GM12878 (cell line): Measurements from ENCODE around the gene CA9. TPM values are rescaled to one million over a fixed set of nuclear protein-coding genes. Genes with fewer than 3 reads are reported as not detected.
"Not testable (repeated sequence)": the region's sequence is repeated elsewhere in the genome, so short reads cannot be mapped to it uniquely, and the experiment has no call there.

Experiments
- ATAC-seq: fragments of 200-7000 bp; cut with Tn5 transposase; 3 replicates; pipeline ENCODE4 v1.9.1; 2020; ENCODE audit warnings: mild to moderate bottlenecking, moderate library complexity
- BruUV-seq: library from RNA; stranded (reverse); fragments of 400-500 nt; replicated peaks from 2 replicates; lab custom pipeline; 2021; lab: Mats Ljungman, UMichigan
- CTCF ChIA-PET: fragments of 300-600 bp; sonication (Branson Sonifier 250); formaldehyde crosslinking; extraction: SDS; loops from one replicate; lab custom pipeline; 2021; ENCODE audit warnings: inconsistent platforms; lab: Yijun Ruan, JAX
- POLR2A ChIA-PET: fragments of 350-600 bp; formaldehyde crosslinking; extraction: SDS; loops from one replicate; lab custom pipeline; 2021; ENCODE audit warnings: inconsistent platforms; lab: Charles Lee
- RAD21 ChIA-PET: fragments of 300-600 bp; sonication (Branson Sonifier 250); formaldehyde crosslinking; loops from one replicate; lab custom pipeline; 2023; ENCODE audit warnings: antibody characterized with exemption; ENCODE audit not compliant: unreplicated experiment; lab: Charles Lee
- SMC1A ChIA-PET: fragments of 300-600 bp; sonication (Branson Sonifier 250); formaldehyde crosslinking; loops from one replicate; lab custom pipeline; 2023; ENCODE audit not compliant: unreplicated experiment, uncharacterized antibody; lab: Charles Lee
- DNase-seq: peaks from one replicate; pipeline ENCODE4 v3.0.0-alpha.2; 2011; ENCODE audit warnings: low read depth, low spot score
- FAIRE-seq: peaks from 3 replicates; lab custom pipeline; 2011; peaks lifted over from hg19 to GRCh38; lab: Jason Lieb, UNC
- H2AFZ ChIP-seq: 2 replicates; pipeline ENCODE4 v1.6.0; 2011; ENCODE audit warnings: low read depth, low read length, control low read depth; ENCODE audit not compliant: control insufficient read depth
- H3K27ac ChIP-seq: 2 replicates; pipeline ENCODE4 v1.5.1; 2011; ENCODE audit warnings: control low read depth; ENCODE audit not compliant: control insufficient read depth, insufficient read depth
- H3K27me3 ChIP-seq, 2 experiments: replicated peaks in 1 of 2; 2 replicates each; pipeline versions ENCODE4 v1.6.0 to v1.6.1; 2011; ENCODE audit warnings: low read length in 1 of 2; ENCODE audit not compliant: control insufficient read depth in 2 of 2, insufficient read depth in 2 of 2
- H3K36me3 ChIP-seq, 2 experiments: 2 replicates each; pipeline ENCODE4 v1.5.1; 2011; ENCODE audit warnings: low read length in 1 of 2; ENCODE audit not compliant: control insufficient read depth in 2 of 2, insufficient read depth in 2 of 2
- H3K4me1 ChIP-seq: 2 replicates; pipeline ENCODE4 v1.6.1; 2011; ENCODE audit warnings: mild to moderate bottlenecking, low read length, moderate library complexity, mixed read lengths; ENCODE audit not compliant: control insufficient read depth, insufficient read depth
- H3K4me2 ChIP-seq: 2 replicates; pipeline ENCODE4 v1.6.0; 2011; ENCODE audit warnings: control low read depth; ENCODE audit not compliant: control insufficient read depth, insufficient read depth
- H3K4me3 ChIP-seq: fragments of 200-600 bp; sonication (generic); 2 replicates; pipeline ENCODE4 v1.5.1; 2016
- H3K79me2 ChIP-seq: 2 replicates; pipeline ENCODE4 v1.6.0; 2011; ENCODE audit warnings: low read length; ENCODE audit not compliant: control insufficient read depth, insufficient read depth
- H3K9ac ChIP-seq: 2 replicates; pipeline ENCODE4 v1.8.0; 2011; ENCODE audit warnings: low read length, control low read depth, mixed read lengths; ENCODE audit not compliant: control insufficient read depth, insufficient read depth
- H3K9me3 ChIP-seq: replicated peaks from 3 replicates; pipeline ENCODE4 v1.5.1; 2011; ENCODE audit warnings: mild to moderate bottlenecking, low read length; ENCODE audit not compliant: control insufficient read depth, insufficient read depth
- H4K20me1 ChIP-seq: 2 replicates; pipeline ENCODE4 v1.6.0; 2011; ENCODE audit not compliant: control insufficient read depth, insufficient read depth
- ELK1 ChIP-seq: IDR thresholded peaks from 2 replicates; pipeline ENCODE4 v1.6.1; 2012; ENCODE audit warnings: low read depth, low read length, improper control_type of control experiment
- MLLT1 ChIP-seq: fragments of 450-650 bp; IDR thresholded peaks from 2 replicates; pipeline ENCODE4 v1.6.1; 2016; ENCODE audit warnings: mild to moderate bottlenecking
- NFYA ChIP-seq: IDR thresholded peaks from 2 replicates; pipeline ENCODE4 v1.6.1; 2011; ENCODE audit warnings: low read depth, mild to moderate bottlenecking, low read length, improper control_type of control experiment, borderline replicate concordance
- WGBS: methylation state at CpG from one replicate; pipeline ENCODE4 v1.1.6; 2016; ENCODE audit warnings: low lambda C conversion rate; ENCODE audit not compliant: insufficient replicate concordance, insufficient coverage; ENCODE audit errors: missing lambda C conversion rate; 5-methylcytosine and 5-hydroxymethylcytosine counted together
- in situ Hi-C: fragments of 300-500 bp; cut with MboI; formaldehyde crosslinking; loops from 9 replicates; pipeline ENCODE4 v1.14.3; 2018; ENCODE audit warnings: mixed read lengths
- intact Hi-C: fragments of 100-400 bp; cut with micrococcal nuclease; formaldehyde crosslinking; loops from one replicate; pipeline ENCODE4 v1.14.2; 2022; ENCODE audit not compliant: unreplicated experiment
- polyA plus RNA-seq, 11 experiments: library from polyadenylated mRNA; depleted of rRNA in 4 of 11; unstranded in 6 of 11; stranded (reverse) in 5 of 11; fragments of >200 nt; fragmentation: Nextera tagmentation in 4 of 11; fragmentation: Illumina TruSeq in 1 of 11; extraction: Ambion mirVana in 4 of 11; extraction: Trizol in 1 of 11; gene quantifications; 1 replicate in 1 of 11; 2 replicates in 10 of 11; pipeline versions ENCODE4 v1.2.1 to v1.2.3, GENCODE V29; 2011 to 2016; ENCODE audit warnings: inconsistent platforms in 2 of 11, missing spikeins in 2 of 11, low read depth in 1 of 11
- total RNA-seq, 4 experiments: library from RNA; depleted of rRNA in 3 of 4; stranded (reverse); fragments of >200 nt in 3 of 4; fragmentation: Illumina TruSeq in 1 of 4; extraction: Trizol in 1 of 4; gene quantifications; 2 replicates each; pipeline versions ENCODE4 v1.2.1 to v1.2.3, GENCODE V29; 2013 to 2021

The CA9 gene
- total and polyA plus RNA-seq, 10 of the 15 experiments (the other 5 are each of a cell fraction or from before 2014, with no cell fraction given), result 0.53 to 6.6 (median 1.2) TPM

DNA sequence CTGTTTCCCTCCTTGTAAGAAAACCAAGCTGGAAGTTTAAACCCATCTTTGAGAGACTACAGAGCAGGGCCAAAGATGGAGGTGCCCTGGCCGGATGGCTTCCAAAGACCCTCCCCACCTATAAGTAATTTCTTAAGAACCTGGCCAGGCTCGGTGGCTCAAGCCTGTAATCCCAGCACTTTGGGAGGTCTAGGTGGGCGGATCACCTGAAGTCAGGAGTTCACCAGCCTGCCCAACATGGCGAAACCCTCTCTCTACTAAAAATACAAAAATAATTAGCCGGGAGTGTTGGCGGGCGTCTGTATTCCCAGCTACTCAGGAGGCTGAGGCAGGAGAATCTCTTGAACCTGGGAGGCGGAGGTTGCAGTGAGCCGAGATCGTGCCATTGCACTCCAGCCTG lies 28.0 kb upstream of the CA9 start:
- RAD21 ChIA-PET, result interaction anchor here (0.7 to 9.6 kb wide), 21 partner anchors 9 to 237 kb away, joined by 3 to 133 read pairs (median 6); partner anchors contain the start of genes ARHGEF39, CCDC107, CREB3 and GBA2
- H3K27me3 ChIP-seq, DNase-seq, H3K9me3 ChIP-seq, in situ Hi-C loops, H4K20me1 ChIP-seq, FAIRE-seq, ATAC-seq, H3K36me3 ChIP-seq, BruUV-seq: not testable (repeated sequence)
- Histone ChIP-seq H3K27ac (peak overlapping the region; percentile 89), H2AFZ (peak overlapping the region; percentile 26), H3K4me2 (peak overlapping the region; percentile 93), H3K4me3 (peak overlapping the region; percentile 96), H3K4me1 (peaks cover 19% of the 10 kb centered on the region), H3K79me2 (peaks cover 18% of the 10 kb centered on the region), H3K9ac (peak overlapping the region; percentile 90)
- POLR2A ChIA-PET, result interaction anchor here (1.0 to 11.1 kb wide), 9 partner anchors 10 to 103 kb away, joined by 4 to 163 read pairs (median 12); partner anchors contain the start of genes ARHGEF39, CCDC107, CD72 and CREB3
- intact Hi-C loops, result loop anchor here (1.0 to 2.0 kb wide), 2 partner anchors 12 to 41 kb away; partner anchors contain the start of gene TESK1
- CTCF ChIA-PET, result interaction anchor here (0.8 to 8.8 kb wide), 25 partner anchors 11 to 239 kb away, joined by 3 to 139 read pairs (median 8); partner anchors contain the start of genes ARHGEF39, CCDC107, CD72 and CREB3
- TF ChIP-seq MLLT1, result peak; percentile 63
- WGBS, result 5% methylated on average over 10 of the region's 10 CpGs
- SMC1A ChIA-PET, result interaction anchor here (0.8 to 7.7 kb wide), 18 partner anchors 11 to 181 kb away, joined by 3 to 114 read pairs (median 8); partner anchors contain the start of genes ARHGEF39, CCDC107, CD72 and CREB3

- SMC1A ChIA-PET, result interaction anchor here (0.7 to 7.7 kb wide), 20 partner anchors 12 to 180 kb away, joined by 3 to 114 read pairs (median 6); partner anchors contain the start of genes ARHGEF39, CCDC107, CD72 and CREB3
- no peak for TF ChIP-seq NFYA
- TF ChIP-seq ELK1, result 0 out of 2 replicates have a peak, but pooled peaks have one; percentile 28
- intact Hi-C loops (loop anchor here (1.0 to 2.0 kb wide), 2 partner anchors 11 to 41 kb away; partner anchors contain the start of gene TESK1), in situ Hi-C loops (no loop called here)
- Histone ChIP-seq H3K79me2 (peaks cover 20% of the 10 kb centered on the region), H3K4me1 (peaks cover 22% of the 10 kb centered on the region), H3K4me2 (peak overlapping the region; percentile 93), H2AFZ (peak overlapping the region; percentile 90), H3K9ac (peak overlapping the region; percentile 90), H3K27me3 (no peaks in the 10 kb centered on the region), H3K36me3 (no peaks in the 10 kb centered on the region), H4K20me1 (no peaks in the 10 kb centered on the region), H3K4me3 (peak overlapping the region; percentile 96), H3K27ac (peak overlapping the region; percentile 89), H3K9me3 (no peaks in the 10 kb centered on the region)
- RAD21 ChIA-PET, result interaction anchor here (0.7 to 9.6 kb wide), 23 partner anchors 10 to 236 kb away, joined by 3 to 133 read pairs (median 6); partner anchors contain the start of genes ARHGEF39, CCDC107, CREB3 and GBA2
- BruUV-seq, result TSS peak; percentile 63
- ATAC-seq (no peak), DNase-seq (no peak), FAIRE-seq (no peak)
- CTCF ChIA-PET, result interaction anchor here (0.8 to 8.8 kb wide), 25 partner anchors 11 to 239 kb away, joined by 3 to 139 read pairs (median 8); partner anchors contain the start of genes ARHGEF39, CCDC107, CD72 and CREB3
- 2% methylated on average over 11 of the region's 11 CpGs for WGBS
- POLR2A ChIA-PET, result interaction anchor here (0.6 to 11.1 kb wide), 12 partner anchors 10 to 116 kb away, joined by 3 to 163 read pairs (median 9); partner anchors contain the start of genes ARHGEF39, CCDC107, CD72 and CREB3
Measured at GRCh38 chr9:35646153-35646532, 27.6 kb upstream of the CA9 start.
